ENCODE measurements around the gene SPAG6. TPM values are rescaled to one million over a fixed set of nuclear protein-coding genes. Genes with fewer than 3 reads are reported as not detected.

The SPAG6 gene
- total and polyA plus RNA-seq, 9 of the 15 experiments (the other 6 are each of a cell fraction or from before 2014, with no cell fraction given) = 3.5 to 23.1 (median 11.8) TPM

- TF ChIP-seq ZNF318 (IDR thresholded peaks at IDR 0.05; ENCODE audit: borderline replicate concordance in 1 of 2, low read depth in 1 of 2) (no peak), ZBTB12 (CRISPR knock-in tag; IDR thresholded peaks at IDR 0.05) (no peak), TCFL5 (CRISPR knock-in tag; conservative IDR thresholded peaks at IDR 0.05) (no peak), SMARCC2 (IDR thresholded peaks at IDR 0.05; ENCODE audit: low read depth) (no peak), CBFB (CRISPR knock-in tag; IDR thresholded peaks at IDR 0.05) (no peak), ZNF395 (CRISPR knock-in tag; IDR thresholded peaks at IDR 0.05) (peak; percentile 86), RBM39 (optimal IDR thresholded peaks at IDR 0.05; ENCODE audit: low read depth, low read length) (no peak), E2F1 (CRISPR knock-in tag; IDR thresholded peaks at IDR 0.05) (no peak), ZNF561 (CRISPR knock-in tag; conservative IDR thresholded peaks at IDR 0.05) (no peak), GATAD2A (IDR thresholded peaks at IDR 0.05) (no peak), CBX5 (IDR thresholded peaks at IDR 0.05; ENCODE audit: borderline replicate concordance, low read depth) (no peak), ZNF655 (CRISPR knock-in tag; IDR thresholded peaks at IDR 0.05) (no peak)
Observed at GRCh38 chr10:22320591-22321155, 24.6 kb upstream of the SPAG6 start, which contains the start of gene BMI1 (continued).
